HAP-1 (cell line): ENCODE results near the gene WWOX.

Experiments used
- DNase-seq, 2 experiments: peaks; one replicate each; pipeline ENCODE4 v3.0.0-alpha.2; 2016 to 2020; ENCODE audit warnings: low spot score in 2 of 2
- H3K27me3 ChIP-seq: fragments of 250-450 bp; sonication (Bioruptor Pico); 2 replicates; pipeline ENCODE4 v1.5.1; 2020; ENCODE audit warnings: low read depth, mild to moderate bottlenecking, moderate library complexity
- H3K36me3 ChIP-seq: fragments of 250-450 bp; sonication (Bioruptor Pico); replicated peaks from 2 replicates; pipeline ENCODE4 v1.5.1; 2020; ENCODE audit warnings: mild to moderate bottlenecking
- H3K4me1 ChIP-seq: fragments of 250-450 bp; sonication (Bioruptor Pico); 2 replicates; pipeline ENCODE4 v1.5.1; 2020; ENCODE audit warnings: mild to moderate bottlenecking
- H3K4me3 ChIP-seq: fragments of 250-450 bp; sonication (Bioruptor Pico); 2 replicates; pipeline ENCODE4 v1.5.1; 2020; ENCODE audit warnings: mild to moderate bottlenecking, moderate library complexity
- H3K9me3 ChIP-seq: fragments of 250-450 bp; sonication (Bioruptor Pico); 2 replicates; pipeline ENCODE4 v1.5.1; 2020; ENCODE audit warnings: mild to moderate bottlenecking, moderate library complexity
- in situ Hi-C: fragments of 300-500 bp; cut with MboI; formaldehyde crosslinking; loops from 3 replicates; pipeline ENCODE4 v1.14.3; 2020; ENCODE audit warnings: low sequenced_read_pairs, inconsistent platforms, mixed read lengths

Gene WWOX

DNA sequence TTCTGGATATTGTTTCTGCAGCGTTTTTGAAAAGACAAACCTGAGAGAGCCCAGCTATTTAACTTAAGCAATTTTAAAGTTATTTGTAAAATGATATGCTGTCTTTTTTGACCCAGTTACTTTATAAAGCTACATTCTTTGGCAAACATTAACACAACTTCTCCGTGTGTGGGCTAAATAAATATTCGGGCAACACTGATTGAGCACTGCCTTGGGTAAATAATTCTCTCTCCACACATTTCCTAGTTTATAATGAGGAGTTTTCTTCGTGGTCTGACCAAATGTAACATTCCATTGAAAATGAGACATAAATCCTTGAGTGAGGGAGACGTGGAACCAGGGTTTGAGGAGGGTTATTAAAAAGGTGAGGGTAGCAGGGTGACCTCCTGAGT is 142.8 kb downstream of the WWOX start:
- no peaks in the 10 kb centered on the region for H3K27me3 ChIP-seq
- no peaks in the 10 kb centered on the region for H3K4me1 ChIP-seq
- no peak for DNase-seq
- no peaks in the 10 kb centered on the region for H3K36me3 ChIP-seq
- H3K4me3 ChIP-seq: no peak overlapping the region
- in situ Hi-C loops: no loop called here
- H3K9me3 ChIP-seq: no peaks in the 10 kb centered on the region

GRCh38 chr16:78244131-78244895 is 144.9 kb downstream of the WWOX start:
- in situ Hi-C loops: no loop called here
- Histone ChIP-seq H3K9me3 (no peaks in the 10 kb centered on the region), H3K27me3 (no peaks in the 10 kb centered on the region), H3K4me3 (no peak overlapping the region), H3K4me1 (no peaks in the 10 kb centered on the region), H3K36me3 (no peaks in the 10 kb centered on the region)
- DNase-seq: no peak

DNA sequence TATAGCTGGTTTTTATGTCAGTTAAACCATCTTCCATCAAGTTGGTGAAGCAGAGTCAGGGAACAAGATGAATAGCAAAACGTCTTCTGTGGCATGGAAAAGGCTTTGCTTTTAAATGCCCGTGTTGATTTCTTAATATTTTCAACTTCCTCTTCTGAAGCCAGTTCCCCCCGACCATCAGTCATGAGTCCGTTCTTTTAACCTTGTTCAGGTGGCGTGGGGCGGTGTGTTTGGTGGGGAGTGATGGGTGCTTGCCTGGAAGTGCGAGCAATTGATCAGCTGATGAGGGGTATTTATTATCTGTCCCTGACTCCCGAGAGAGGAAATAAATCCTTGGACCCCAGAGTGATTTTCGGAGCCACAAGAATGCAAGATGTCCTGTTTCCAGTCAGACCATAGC is 147.1 kb downstream of the WWOX start:
- in situ Hi-C loops: no loop called here
- no peaks in the 10 kb centered on the region for H3K4me1 ChIP-seq
- H3K36me3 ChIP-seq: no peaks in the 10 kb centered on the region
- DNase-seq: no peak
- no peaks in the 10 kb centered on the region for H3K27me3 ChIP-seq
- no peaks in the 10 kb centered on the region for H3K9me3 ChIP-seq
- no peak overlapping the region for H3K4me3 ChIP-seq

DNA sequence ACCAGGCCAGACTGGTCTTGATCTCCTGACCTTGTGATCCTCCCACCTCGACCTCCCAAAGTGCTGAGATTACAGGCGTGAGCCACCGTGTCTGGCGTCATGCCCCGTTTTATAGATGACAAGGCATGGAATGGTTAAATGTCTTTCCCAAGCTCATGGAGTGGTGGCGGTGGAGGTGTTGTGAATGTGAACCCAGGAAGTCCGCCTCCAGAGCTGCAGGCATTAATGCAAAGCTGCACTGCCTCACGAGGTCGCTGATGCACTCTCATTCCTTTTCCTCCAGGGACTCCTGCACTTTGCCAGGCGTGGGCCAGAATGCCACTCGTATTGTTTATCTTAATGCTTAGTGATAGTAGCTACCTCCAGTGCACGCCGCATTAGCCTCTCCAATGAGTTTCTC is 149.6 kb downstream of the WWOX start:
- H3K9me3 ChIP-seq: no peaks in the 10 kb centered on the region
- no peaks in the 10 kb centered on the region for H3K4me1 ChIP-seq
- no peak overlapping the region for H3K4me3 ChIP-seq
- no peak for DNase-seq
- in situ Hi-C loops: no loop called here
- H3K36me3 ChIP-seq: no peaks in the 10 kb centered on the region
- H3K27me3 ChIP-seq: no peaks in the 10 kb centered on the region

- H3K4me3 ChIP-seq: no peak overlapping the region
- DNase-seq: no peak
- no peaks in the 10 kb centered on the region for H3K9me3 ChIP-seq
- H3K4me1 ChIP-seq: no peaks in the 10 kb centered on the region
- H3K36me3 ChIP-seq: no peaks in the 10 kb centered on the region
- in situ Hi-C loops: no loop called here
- no peaks in the 10 kb centered on the region for H3K27me3 ChIP-seq
Observed at GRCh38 chr16:78249832-78250231, 150.4 kb downstream of the WWOX start.

- no peaks in the 10 kb centered on the region for H3K4me1 ChIP-seq
- in situ Hi-C loops: no loop called here
Observed at GRCh38 chr16:78251115-78251514, 151.7 kb downstream of the WWOX start.

DNA sequence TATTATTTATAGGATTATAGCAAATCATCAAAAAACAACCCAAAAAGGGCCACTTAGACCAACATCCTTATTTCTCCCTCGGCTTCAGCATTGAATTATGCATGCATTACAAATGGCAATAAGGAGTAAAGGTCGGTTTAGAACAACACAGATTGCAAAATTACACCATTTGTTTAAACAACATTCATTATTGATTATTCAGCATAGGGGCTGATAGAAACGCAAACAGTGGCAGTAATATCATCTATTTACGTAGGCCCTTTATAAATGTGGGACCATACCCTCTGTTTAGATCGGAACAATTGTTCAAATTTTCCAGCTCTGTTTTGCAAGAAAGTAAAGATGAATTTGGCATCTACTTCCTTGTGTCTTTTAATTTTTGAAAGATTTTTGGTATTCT is 153.3 kb downstream of the WWOX start:
- no peak overlapping the region for H3K4me3 ChIP-seq
- no peak for DNase-seq
- H3K36me3 ChIP-seq: no peaks in the 10 kb centered on the region
- no peaks in the 10 kb centered on the region for H3K9me3 ChIP-seq
- H3K27me3 ChIP-seq: no peaks in the 10 kb centered on the region
- no peaks in the 10 kb centered on the region for H3K4me1 ChIP-seq
- in situ Hi-C loops: no loop called here

More at GRCh38 chr16:78251115-78251514, 151.7 kb downstream of the WWOX start:
- Histone ChIP-seq H3K36me3 (no peaks in the 10 kb centered on the region), H3K4me3 (no peak overlapping the region), H3K27me3 (no peaks in the 10 kb centered on the region), H3K9me3 (no peaks in the 10 kb centered on the region)
- no peak for DNase-seq

DNA sequence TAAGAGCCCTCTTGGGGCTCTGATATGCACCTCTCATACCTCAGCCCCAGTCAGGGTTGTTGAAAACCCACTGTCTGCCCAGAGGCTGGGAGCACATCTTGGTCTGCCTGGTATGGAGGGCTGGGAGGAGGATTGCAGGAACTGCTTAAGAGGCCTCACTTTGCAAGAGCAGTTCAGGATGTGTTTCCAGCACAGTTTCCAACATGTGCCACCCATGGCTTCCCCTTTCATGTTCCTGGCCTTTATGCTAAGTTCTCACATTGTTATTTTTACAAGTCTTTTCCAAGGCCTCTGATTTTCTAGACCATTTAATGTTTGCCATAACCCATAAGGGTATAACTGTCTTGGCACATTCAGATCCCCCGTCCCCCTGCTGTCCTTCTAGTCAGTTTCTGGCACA is 155.4 kb downstream of the WWOX start:
- no peak for DNase-seq
- Histone ChIP-seq H3K27me3 (no peaks in the 10 kb centered on the region), H3K4me3 (no peak overlapping the region), H3K9me3 (no peaks in the 10 kb centered on the region), H3K4me1 (no peaks in the 10 kb centered on the region), H3K36me3 (no peaks in the 10 kb centered on the region)
- in situ Hi-C loops: no loop called here

DNA sequence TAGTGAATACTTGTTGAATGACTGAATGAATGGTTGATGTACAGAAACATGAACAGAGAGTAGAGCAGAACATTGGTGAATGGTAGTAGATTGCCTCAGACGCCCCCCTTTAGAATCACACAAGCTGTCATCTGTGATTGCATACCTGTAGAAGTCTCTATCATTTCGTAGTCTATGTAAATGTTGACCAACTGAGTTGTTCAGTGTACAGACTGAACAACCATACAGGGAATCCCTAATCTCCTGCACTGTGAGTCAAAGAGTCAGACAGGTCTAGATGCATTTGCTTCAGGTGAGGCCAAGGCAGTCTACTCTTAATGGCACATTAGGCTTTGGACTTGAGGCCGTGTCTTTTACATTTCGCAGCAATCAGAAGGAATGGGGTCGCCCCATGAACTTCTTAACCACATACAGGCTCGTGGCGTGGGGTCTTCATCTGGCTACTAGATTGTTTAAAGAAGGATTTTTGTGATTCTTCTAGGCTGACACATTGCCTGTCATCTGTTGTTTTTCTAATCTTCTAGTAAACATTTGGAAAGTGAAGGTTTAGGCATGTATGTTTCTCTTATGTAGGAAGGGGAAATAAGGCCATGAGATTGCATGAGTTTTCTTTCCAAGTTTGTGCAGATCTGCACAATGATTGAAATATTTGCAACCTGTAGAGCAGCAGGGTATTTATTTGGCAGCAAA is 157.4 kb downstream of the WWOX start:
- no peak overlapping the region for H3K4me3 ChIP-seq
- DNase-seq: no peak
- in situ Hi-C loops: no loop called here
- H3K4me1 ChIP-seq: no peaks in the 10 kb centered on the region
- no peaks in the 10 kb centered on the region for H3K9me3 ChIP-seq
- H3K36me3 ChIP-seq: no peaks in the 10 kb centered on the region
- H3K27me3 ChIP-seq: no peaks in the 10 kb centered on the region

DNA sequence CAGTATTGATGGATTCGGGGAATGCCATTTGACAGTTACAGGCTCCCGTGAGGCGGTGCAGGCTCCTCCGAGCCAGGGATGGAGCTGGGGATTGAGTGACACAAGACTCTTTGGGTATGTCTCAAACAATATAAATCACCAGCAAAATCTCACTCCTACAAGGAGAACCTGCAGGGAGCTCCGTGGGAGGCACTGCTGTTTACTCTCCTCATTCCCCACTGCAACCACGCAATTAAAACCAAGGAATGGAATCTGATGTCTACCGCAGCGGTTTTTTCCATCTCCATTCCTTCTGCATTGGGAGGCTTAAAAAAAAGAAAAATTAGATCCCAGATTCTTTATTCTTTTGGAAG is 157.9 kb downstream of the WWOX start:
- H3K36me3 ChIP-seq: no peaks in the 10 kb centered on the region
- H3K9me3 ChIP-seq: no peaks in the 10 kb centered on the region
- DNase-seq: no peak
- H3K4me1 ChIP-seq: no peaks in the 10 kb centered on the region
- no peaks in the 10 kb centered on the region for H3K27me3 ChIP-seq
- no peak overlapping the region for H3K4me3 ChIP-seq
- in situ Hi-C loops: no loop called here

DNA sequence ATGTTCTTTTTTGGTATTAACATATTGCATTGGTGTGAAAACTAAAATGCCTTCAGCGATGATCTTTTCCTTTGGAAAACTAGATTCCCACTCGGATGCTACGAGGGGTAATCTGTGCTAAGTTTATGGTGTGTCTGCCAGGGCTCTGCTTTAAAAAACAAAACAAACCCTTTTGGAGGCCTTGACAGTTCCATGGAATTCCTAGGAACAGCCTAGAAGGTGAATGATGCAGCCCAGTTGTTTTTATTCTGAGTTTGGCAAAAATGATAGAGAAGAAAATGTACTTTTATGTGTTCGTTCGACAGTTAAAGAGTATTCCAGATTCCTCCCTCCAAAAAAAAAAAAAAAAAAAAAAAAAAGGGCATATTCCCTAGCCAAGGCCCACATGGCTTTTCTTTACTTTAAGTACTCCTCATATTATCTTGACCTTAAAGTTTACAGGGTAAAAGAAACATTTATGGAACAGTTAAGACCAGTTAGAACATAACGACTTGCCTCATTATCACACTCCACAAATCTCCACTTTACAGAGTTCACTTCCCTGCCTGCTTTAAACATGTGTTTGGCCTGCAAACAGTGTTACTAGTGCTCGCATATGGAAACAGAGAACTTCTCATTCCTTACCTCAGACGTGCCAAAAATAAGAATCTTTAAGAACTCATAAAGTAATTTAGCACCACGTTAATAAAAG is 159.1 kb downstream of the WWOX start:
- Histone ChIP-seq H3K36me3 (no peaks in the 10 kb centered on the region), H3K9me3 (no peaks in the 10 kb centered on the region), H3K4me1 (no peaks in the 10 kb centered on the region), H3K4me3 (no peak overlapping the region), H3K27me3 (no peaks in the 10 kb centered on the region)
- in situ Hi-C loops: no loop called here
- DNase-seq: no peak

GRCh38 chr16:78259873-78260272 is 160.4 kb downstream of the WWOX start:
- DNase-seq: no peak
- H3K4me1 ChIP-seq: no peaks in the 10 kb centered on the region
- in situ Hi-C loops: no loop called here
- H3K4me3 ChIP-seq: no peak overlapping the region
- no peaks in the 10 kb centered on the region for H3K27me3 ChIP-seq
- H3K9me3 ChIP-seq: no peaks in the 10 kb centered on the region
- no peaks in the 10 kb centered on the region for H3K36me3 ChIP-seq

GRCh38 chr16:78264642-78265041 is 165.2 kb downstream of the WWOX start:
- DNase-seq: no peak
- no peaks in the 10 kb centered on the region for H3K4me1 ChIP-seq
- H3K27me3 ChIP-seq: no peaks in the 10 kb centered on the region
- in situ Hi-C loops: no loop called here
- no peaks in the 10 kb centered on the region for H3K9me3 ChIP-seq
- no peaks in the 10 kb centered on the region for H3K36me3 ChIP-seq
- H3K4me3 ChIP-seq: no peak overlapping the region

GRCh38 chr16:78269256-78269655 is 169.8 kb downstream of the WWOX start:
- in situ Hi-C loops: no loop called here
- H3K4me1 ChIP-seq: no peaks in the 10 kb centered on the region
- no peak for DNase-seq
- no peaks in the 10 kb centered on the region for H3K27me3 ChIP-seq
- H3K9me3 ChIP-seq: no peaks in the 10 kb centered on the region
- no peak overlapping the region for H3K4me3 ChIP-seq
- H3K36me3 ChIP-seq: no peaks in the 10 kb centered on the region
